ENCODE measurements around the gene GSX2. TPM values are rescaled to one million over a fixed set of nuclear protein-coding genes. Genes with fewer than 3 reads are reported as not detected.
"Not testable (repeated sequence)": the region's sequence is repeated elsewhere in the genome, so short reads cannot be mapped to it uniquely, and the experiment has no call there.

The GSX2 gene
- total and polyA plus RNA-seq, 2 of the 13 experiments (the other 11 are each of a cell fraction or from before 2014, with no cell fraction given), result not detected

- TF ChIP-seq ELF4 (CRISPR knock-in tag; IDR thresholded peaks at IDR 0.05; ENCODE audit: borderline replicate concordance) (no peak), MAFG (CRISPR knock-in tag; IDR thresholded peaks at IDR 0.05) (no peak), ZNF558 (CRISPR knock-in tag; IDR thresholded peaks at IDR 0.05; ENCODE audit: borderline replicate concordance) (no peak), SNAPC5 (CRISPR knock-in tag; IDR thresholded peaks at IDR 0.05; ENCODE audit: borderline replicate concordance) (no peak), ZSCAN25 (CRISPR knock-in tag; IDR thresholded peaks at IDR 0.05) (no peak)
Measured at GRCh38 chr4:54127660-54128059, 27.7 kb downstream of the GSX2 start (continued).

- BruUV-seq (replicated peaks); H4K20me1 ChIP-seq (ENCODE audit: insufficient read depth, low read length); H3K4me3 ChIP-seq (replicated peaks in 1 of 3; ENCODE audit: insufficient read depth in 1 of 3, low read depth in 2 of 3, low read length in 3 of 3); H3K9ac ChIP-seq (ENCODE audit: insufficient read depth, low read depth, low read length); H3K27ac ChIP-seq (ENCODE audit: extremely low read length, insufficient read depth, low read length); in situ Hi-C loops (cut with HindIII; ENCODE audit: extremely low pct_ligation_motif_present, low pct_unique_long_range_greater_than_20kb); H3K36me3 ChIP-seq (replicated peaks in 1 of 2; ENCODE audit: control insufficient read depth in 1 of 2, insufficient read depth in 2 of 2, low read length in 2 of 2); H2AFZ ChIP-seq (ENCODE audit: low read length); H3K9me3 ChIP-seq (ENCODE audit: low read length); CTCF ChIA-PET (ENCODE audit: low intra/inter-chr PET ratio, low total read pairs); ATAC-seq; POLR2A ChIA-PET; H3K4me2 ChIP-seq (ENCODE audit: low read depth, low read length); DNase-seq (ENCODE audit: low spot score); FAIRE-seq; intact Hi-C loops (cut with micrococcal nuclease; ENCODE audit: unreplicated experiment); H3K4me1 ChIP-seq (ENCODE audit: insufficient read depth, low read length); H3K79me2 ChIP-seq (ENCODE audit: insufficient read depth, low read length); H3K27me3 ChIP-seq (ENCODE audit: control insufficient read depth in 1 of 2, insufficient read depth in 2 of 2, low read length in 2 of 2): not testable (repeated sequence)
- 67% methylated on average over 2 of the region's 2 CpGs for WGBS (ENCODE audit: low lambda C conversion rate)
Measured at GRCh38 chr4:54128694-54129093, 28.7 kb downstream of the GSX2 start.

- Histone ChIP-seq H3K9ac (ENCODE audit: insufficient read depth, low read depth, low read length) (no peak overlapping the region), H3K4me3 (replicated peaks in 1 of 3; ENCODE audit: insufficient read depth in 1 of 3, low read depth in 2 of 3, low read length in 3 of 3) (no peak overlapping the region), H3K79me2 (ENCODE audit: insufficient read depth, low read length) (no peaks in the 10 kb centered on the region), H4K20me1 (ENCODE audit: insufficient read depth, low read length) (no peaks in the 10 kb centered on the region), H3K4me2 (ENCODE audit: low read depth, low read length) (no peak overlapping the region), H3K9me3 (ENCODE audit: low read length) (no peaks in the 10 kb centered on the region), H3K4me1 (ENCODE audit: insufficient read depth, low read length) (peaks cover 3% of the 10 kb centered on the region), H3K27me3 (ENCODE audit: control insufficient read depth in 1 of 2, insufficient read depth in 2 of 2, low read length in 2 of 2) (0 out of 5 replicates have a peak, but pooled peaks cover 0 to 12% of the 10 kb centered on the region in 2 experiments), H3K36me3 (replicated peaks in 1 of 2; ENCODE audit: control insufficient read depth in 1 of 2, insufficient read depth in 2 of 2, low read length in 2 of 2) (no peaks in the 10 kb centered on the region), H2AFZ (ENCODE audit: low read length) (no peak overlapping the region), H3K27ac (ENCODE audit: extremely low read length, insufficient read depth, low read length) (no peak overlapping the region)
- BruUV-seq (replicated peaks), result no TSS peak
- intact Hi-C loops (cut with micrococcal nuclease; ENCODE audit: unreplicated experiment) (no loop called here), in situ Hi-C loops (cut with HindIII; ENCODE audit: extremely low pct_ligation_motif_present, low pct_unique_long_range_greater_than_20kb) (no loop called here)
- FAIRE-seq (no peak), ATAC-seq (no peak; the same call in 1 of the 3 replicates), DNase-seq (ENCODE audit: low spot score) (no peak)
- ChIA-PET CTCF (ENCODE audit: low intra/inter-chr PET ratio, low total read pairs) (no interaction called here), POLR2A (no interaction called here)
- 10% methylated on average over 3 of the region's 4 CpGs for WGBS (ENCODE audit: low lambda C conversion rate)
- TF ChIP-seq SALL1 (CRISPR knock-in tag; IDR thresholded peaks at IDR 0.05) (no peak), CENPX (CRISPR knock-in tag; IDR thresholded peaks at IDR 0.05) (no peak), ZNF841 (CRISPR knock-in tag; IDR thresholded peaks at IDR 0.05; ENCODE audit: borderline replicate concordance) (no peak), ZNF124 (CRISPR knock-in tag; IDR thresholded peaks at IDR 0.05) (no peak), ATAD3A (CRISPR knock-in tag; IDR thresholded peaks at IDR 0.05) (no peak), ZBTB4 (CRISPR knock-in tag; IDR thresholded peaks at IDR 0.05; ENCODE audit: borderline replicate concordance) (no peak), FOSL2 (CRISPR knock-in tag; IDR thresholded peaks at IDR 0.05) (no peak), ZNF20 (CRISPR knock-in tag; IDR thresholded peaks at IDR 0.05) (no peak), THAP11 (CRISPR knock-in tag; IDR thresholded peaks at IDR 0.05) (no peak), MATR3 (CRISPR knock-in tag; IDR thresholded peaks at IDR 0.05) (no peak)
Measured at GRCh38 chr4:54139332-54139731, 39.4 kb downstream of the GSX2 start.

All from HepG2 (cell line).